Uterus (tissue), 2 donors: Measurements from ENCODE around the gene IRF2.

ENCODE experiments used
- CTCF ChIP-seq, 4 experiments: fragments of 200-600 bp in 2 of 4; fragments of 450-650 bp in 2 of 4; sonication (generic) in 2 of 4; IDR thresholded peaks; one replicate each; pipeline ENCODE4 v1.5.1; 2016 to 2019; ENCODE audit warnings: antibody characterized with exemption in 4 of 4, mild to moderate bottlenecking in 2 of 4, moderate library complexity in 1 of 4
- POLR2A ChIP-seq, 2 donors: fragments of 450-650 bp; IDR thresholded peaks; one replicate each; pipeline ENCODE4 v1.6.1; 2016; ENCODE audit warnings: antibody characterized with exemption in 2 of 2, mild to moderate bottlenecking in 1 of 2, moderate library complexity in 1 of 2

GRCh38 chr4:184444953-184445309, 29.4 kb downstream of the IRF2 start:
- no peak for TF ChIP-seq CTCF (IDR thresholded peaks at IDR 0.05)
- no peak for TF ChIP-seq POLR2A (IDR thresholded peaks at IDR 0.05)
